ENCODE data around the gene KCNB1. TPM values are rescaled to one million over a fixed set of nuclear protein-coding genes. Genes with fewer than 3 reads are reported as not detected.
A peak's percentile ranks its signal among the peaks of the same experiment; 100 is the strongest.

Gene KCNB1
- total RNA-seq, 1 donor from 2014 or later = 5.8 TPM

GRCh38 chr20:49469060-49469459 is 13.4 kb downstream of the KCNB1 start:
- no peak for DNase-seq

GRCh38 chr20:49468412-49468811 is 14.1 kb downstream of the KCNB1 start:
- no peak for DNase-seq

- no peak for DNase-seq
Observed at GRCh38 chr20:49466114-49466912, 16.2 kb downstream of the KCNB1 start.

GRCh38 chr20:49464556-49464955 is 17.9 kb downstream of the KCNB1 start:
- DNase-seq = no peak

GRCh38 chr20:49462626-49463025 is 19.8 kb downstream of the KCNB1 start:
- no peak for DNase-seq

GRCh38 chr20:49461894-49462620 is 20.4 kb downstream of the KCNB1 start:
- no peak for DNase-seq

- no peak for DNase-seq
Observed at GRCh38 chr20:49460916-49461315, 21.6 kb downstream of the KCNB1 start.

- no peak for DNase-seq
Observed at GRCh38 chr20:49460131-49460530, 22.3 kb downstream of the KCNB1 start.

- no peak for DNase-seq
Observed at GRCh38 chr20:49459684-49460083, 22.8 kb downstream of the KCNB1 start.

- DNase-seq = no peak
Observed at GRCh38 chr20:49457444-49457843, 25.0 kb downstream of the KCNB1 start.

GRCh38 chr20:49456646-49457045 is 25.8 kb downstream of the KCNB1 start:
- DNase-seq = no peak

GRCh38 chr20:49455691-49456090 is 26.8 kb downstream of the KCNB1 start:
- DNase-seq = no peak

GRCh38 chr20:49452011-49452482 is 30.4 kb downstream of the KCNB1 start:
- no peak for DNase-seq

- peak; percentile 36 for DNase-seq
Observed at GRCh38 chr20:49450281-49450721, 32.2 kb downstream of the KCNB1 start.

- no peak for DNase-seq
Observed at GRCh38 chr20:49448917-49449316, 33.6 kb downstream of the KCNB1 start.

- no peak for DNase-seq
Observed at GRCh38 chr20:49447946-49448809, 34.3 kb downstream of the KCNB1 start.

GRCh38 chr20:49447364-49447763 is 35.1 kb downstream of the KCNB1 start:
- DNase-seq = no peak

GRCh38 chr20:49446808-49447207 is 35.7 kb downstream of the KCNB1 start:
- peak; percentile 71 for DNase-seq

- DNase-seq = no peak
Observed at GRCh38 chr20:49446080-49446479, 36.4 kb downstream of the KCNB1 start.

GRCh38 chr20:49445176-49445575 is 37.3 kb downstream of the KCNB1 start:
- no peak for DNase-seq

- DNase-seq = no peak
Observed at GRCh38 chr20:49444553-49444990, 37.9 kb downstream of the KCNB1 start.

- no peak for DNase-seq
Observed at GRCh38 chr20:49437057-49437456, 45.4 kb downstream of the KCNB1 start.

- no peak for DNase-seq
Observed at GRCh38 chr20:49435639-49436038, 46.8 kb downstream of the KCNB1 start.
